Measurements from ENCODE around the gene SLCO2A1.

- TF ChIP-seq CTCF (IDR thresholded peaks at IDR 0.05) (no peak), POLR2A (IDR thresholded peaks at IDR 0.05) (no peak)
Measured at GRCh38 chr3:134009345-134010000, 20.3 kb downstream of the SLCO2A1 start.
